Suprapubic skin (tissue), 4 donors: Measurements from ENCODE around the gene MEOX2.

Experiments used
- CTCF ChIP-seq, 2 donors: fragments of 200-600 bp in 1 of 2; fragments of 450-650 bp in 1 of 2; sonication (generic) in 1 of 2; IDR thresholded peaks; one replicate each; pipeline ENCODE4 v1.5.1; 2016 to 2019; ENCODE audit warnings: antibody characterized with exemption in 2 of 2, mild to moderate bottlenecking in 1 of 2, moderate library complexity in 1 of 2
- POLR2A ChIP-seq, 2 donors: fragments of 450-650 bp; IDR thresholded peaks; one replicate each; pipeline ENCODE4 v1.6.1; 2017; ENCODE audit warnings: antibody characterized with exemption in 2 of 2, mild to moderate bottlenecking in 2 of 2, moderate library complexity in 2 of 2
- POLR2AphosphoS5 ChIP-seq, 3 donors: sonication (generic); formaldehyde crosslinking; IDR thresholded peaks; one replicate each; pipeline ENCODE4 v1.6.1; 2017; ENCODE audit warnings: antibody characterized with exemption in 3 of 3

GRCh38 chr7:15662451-15662850 lies 24.0 kb downstream of the MEOX2 start:
- no peak for TF ChIP-seq CTCF (IDR thresholded peaks at IDR 0.05)
- no peak for TF ChIP-seq POLR2A (IDR thresholded peaks at IDR 0.05)
- no peak for TF ChIP-seq POLR2AphosphoS5 (IDR thresholded peaks at IDR 0.05)
